Endothelial cell of umbilical vein (primary cell): ENCODE data around the gene CDC16. TPM values are rescaled to one million over a fixed set of nuclear protein-coding genes. Genes with fewer than 3 reads are reported as not detected.
A peak's percentile ranks its signal among the peaks of the same experiment; 100 is the strongest.

Experiments
- BruUV-seq: library from RNA; stranded (reverse); fragments of 400-500 nt; replicated peaks from 2 replicates; lab custom pipeline; 2021; lab: Mats Ljungman, UMichigan
- CTCF ChIA-PET: fragments of 300-600, 350-600 bp; sonication (Branson Sonifier 250); formaldehyde crosslinking; loops from one replicate; lab custom pipeline; 2021; ENCODE audit warnings: antibody characterized with exemption, inconsistent platforms; lab: Charles Lee
- POLR2A ChIA-PET: fragments of 300-600, 350-600 bp; sonication (Branson Sonifier 250); formaldehyde crosslinking; loops from one replicate; lab custom pipeline; 2021; ENCODE audit warnings: antibody characterized with exemption, inconsistent platforms; lab: Charles Lee
- DNase-seq: peaks from one replicate; pipeline ENCODE4 v3.0.0-alpha.2; 2011; ENCODE audit warnings: low read depth, low spot score
- FAIRE-seq: peaks from 2 replicates; lab custom pipeline; 2011; peaks lifted over from hg19 to GRCh38; lab: Jason Lieb, UNC
- H2AFZ ChIP-seq: 2 replicates; pipeline ENCODE4 v1.6.0; 2012; ENCODE audit warnings: low read depth, low read length, control low read depth, inconsistent platforms
- H3K27ac ChIP-seq: 2 replicates; pipeline ENCODE4 v1.5.1; 2011; ENCODE audit warnings: low read depth, mild to moderate bottlenecking, control low read depth, low read length, moderate library complexity; ENCODE audit not compliant: insufficient read depth
- H3K27me3 ChIP-seq, 2 experiments: 2 replicates each; pipeline versions ENCODE4 v1.6.0 to v1.6.1; 2011; ENCODE audit warnings: low read length in 2 of 2, mixed read lengths in 1 of 2; ENCODE audit not compliant: control insufficient read depth in 2 of 2, insufficient read depth in 2 of 2
- H3K36me3 ChIP-seq, 2 experiments: 2 replicates in 1 of 2; 3 replicates in 1 of 2; pipeline ENCODE4 v1.5.1; 2011; ENCODE audit warnings: low read length in 2 of 2, mild to moderate bottlenecking in 1 of 2, moderate library complexity in 1 of 2; ENCODE audit not compliant: control insufficient read depth in 2 of 2, insufficient read depth in 2 of 2; ENCODE audit errors: extremely low read depth in 1 of 2
- H3K4me1 ChIP-seq: 3 replicates; pipeline ENCODE4 v1.5.1; 2011; ENCODE audit warnings: mild to moderate bottlenecking, low read length; ENCODE audit not compliant: control insufficient read depth, insufficient read depth; ENCODE audit errors: extremely low read depth
- H3K4me2 ChIP-seq: 2 replicates; pipeline ENCODE4 v1.6.1; 2011; ENCODE audit warnings: low read length, control low read depth, mixed read lengths; ENCODE audit not compliant: insufficient read depth
- H3K4me3 ChIP-seq, 3 experiments: fragments of 200-600 bp in 1 of 3; sonication (generic), shearing (Covaris generic) in 1 of 3; replicated peaks in 1 of 3; 2 replicates each; pipeline ENCODE4 v1.5.1; 2011 to 2016; ENCODE audit warnings: control low read depth in 3 of 3, low read length in 3 of 3, mild to moderate bottlenecking in 2 of 3, inconsistent platforms in 1 of 3, low read depth in 1 of 3, moderate library complexity in 1 of 3; ENCODE audit not compliant: insufficient read depth in 1 of 3
- H3K79me2 ChIP-seq: 2 replicates; pipeline ENCODE4 v1.6.0; 2012; ENCODE audit warnings: low read length, inconsistent platforms; ENCODE audit not compliant: control insufficient read depth, insufficient read depth
- H3K9ac ChIP-seq: replicated peaks from 2 replicates; pipeline ENCODE3; 2011; ENCODE audit warnings: low read length, control low read depth; ENCODE audit not compliant: insufficient read depth; ENCODE audit errors: extremely low read depth
- H3K9me1 ChIP-seq: replicated peaks from 3 replicates; pipeline ENCODE4 v1.6.0; 2011; ENCODE audit warnings: mild to moderate bottlenecking, low read length; ENCODE audit not compliant: control insufficient read depth, insufficient read depth; ENCODE audit errors: extremely low read depth
- H3K9me3 ChIP-seq: replicated peaks from 2 replicates; pipeline ENCODE4 v1.5.1; 2012; ENCODE audit warnings: low read length, inconsistent platforms; ENCODE audit not compliant: control insufficient read depth, insufficient read depth
- H4K20me1 ChIP-seq: replicated peaks from 2 replicates; pipeline ENCODE3; 2011; ENCODE audit warnings: mild to moderate bottlenecking, low read length; ENCODE audit not compliant: control insufficient read depth, insufficient read depth; ENCODE audit errors: extremely low read depth
- EZH2 ChIP-seq: IDR thresholded peaks from 2 replicates; pipeline ENCODE4 v1.6.1; 2012; ENCODE audit warnings: borderline replicate concordance, low read depth, mild to moderate bottlenecking, moderate library complexity, low read length, inconsistent platforms; ENCODE audit not compliant: severe bottlenecking
- FOS ChIP-seq: IDR thresholded peaks from 2 replicates; pipeline ENCODE4 v1.6.1; 2011; ENCODE audit warnings: mild to moderate bottlenecking, low read length, moderate library complexity, borderline replicate concordance; ENCODE audit not compliant: insufficient read depth
- GATA2 ChIP-seq: IDR thresholded peaks from 2 replicates; pipeline ENCODE4 v1.7.0; 2011; ENCODE audit warnings: low read depth, mild to moderate bottlenecking, moderate library complexity, mixed read lengths, low read length; ENCODE audit not compliant: insufficient read length, insufficient read depth
- JUN ChIP-seq: IDR thresholded peaks from 2 replicates; pipeline ENCODE4 v1.6.1; 2011; ENCODE audit warnings: borderline replicate concordance, low read depth; ENCODE audit not compliant: insufficient read length, insufficient read depth
- MYC ChIP-seq: IDR thresholded peaks from one replicate; pipeline ENCODE4 v1.6.1; 2011; ENCODE audit warnings: mild to moderate bottlenecking, low read depth, low read length
- POLR2A ChIP-seq: IDR thresholded peaks from 2 replicates; pipeline ENCODE4 v1.6.1; 2012; ENCODE audit warnings: low read depth, mild to moderate bottlenecking, control low read depth, low read length
- POLR2AphosphoS5 ChIP-seq: IDR thresholded peaks from 2 replicates; pipeline ENCODE4 v1.6.1; 2012; ENCODE audit warnings: low read depth, mild to moderate bottlenecking, control low read depth, low read length, moderate library complexity; ENCODE audit not compliant: insufficient read depth
- dilution Hi-C: fragments of 300-500 bp; cut with MboI; formaldehyde crosslinking; loops from one replicate; pipeline ENCODE4 v1.15.0; 2019; ENCODE audit warnings: low sequenced_read_pairs; ENCODE audit not compliant: extremely low pct_ligation_motif_present
- intact Hi-C: fragments of 100-400 bp; cut with micrococcal nuclease; formaldehyde crosslinking; loops from one replicate; pipeline ENCODE4 v1.10.0; 2022
- polyA plus RNA-seq, 4 experiments: library from polyadenylated mRNA; depleted of rRNA in 3 of 4; stranded (reverse) in 3 of 4; unstranded in 1 of 4; fragments of >200 nt; gene quantifications; 2 replicates each; pipeline versions ENCODE4 v1.2.1 to v1.2.3, GENCODE V29; 2011 to 2012; ENCODE audit warnings: missing spikeins in 1 of 4
- total RNA-seq: library from RNA; stranded (reverse); gene quantifications from 2 replicates; pipeline ENCODE4 v1.2.3, GENCODE V29; 2021
- TF ChIP-seq, protein P1 (sequence below), 2 donors: IDR thresholded peaks; 1 replicate in 1 of 2; 2 replicates in 1 of 2; pipeline ENCODE4 v1.5.1; 2011; ENCODE audit warnings: low read length in 2 of 2, mild to moderate bottlenecking in 2 of 2, moderate library complexity in 2 of 2, control low read depth in 1 of 2, inconsistent platforms in 1 of 2, low read depth in 1 of 2; ENCODE audit not compliant: insufficient read depth in 1 of 2; ENCODE audit errors: extremely low read depth in 1 of 2
- TF ChIP-seq, protein P2 (sequence below): IDR thresholded peaks from 2 replicates; pipeline ENCODE4 v1.6.1; 2011; ENCODE audit not compliant: insufficient read depth, insufficient read length

CDC16 gene
- total and polyA plus RNA-seq, 2 donors (not counting 3 experiments of a cell fraction or from before 2014, with no cell fraction given), result 41.6 to 83.3 TPM

DNA sequence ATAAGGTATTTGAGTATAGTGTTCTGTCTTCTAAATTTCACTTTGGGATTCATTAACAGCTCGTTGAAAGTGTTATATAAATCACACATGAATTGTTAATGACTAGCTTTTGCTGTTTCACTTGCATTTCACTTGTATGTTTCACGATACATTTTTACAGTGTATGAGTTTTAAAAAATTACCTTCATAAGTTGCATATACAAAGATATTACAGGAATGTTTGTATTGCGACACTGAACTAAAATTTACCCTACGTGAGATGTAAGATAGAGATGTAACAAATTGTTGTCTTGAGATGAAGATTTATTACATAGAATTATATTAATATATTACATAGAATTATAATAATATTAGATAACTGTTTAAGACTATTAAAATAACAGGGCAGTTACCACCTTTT is 1.5 kb downstream of the CDC16 start:
- H3K4me1 ChIP-seq, result peaks cover 6% of the 10 kb centered on the region
- no peaks in the 10 kb centered on the region for H4K20me1 ChIP-seq
- intact Hi-C loops (no loop called here), dilution Hi-C loops (no loop called here)
- peak overlapping the region; percentile 89 for H3K4me2 ChIP-seq
- no peaks in the 10 kb centered on the region for H3K9me1 ChIP-seq
- no TSS peak for BruUV-seq
- ChIA-PET POLR2A (interaction anchor here (0.6 kb wide), 1 partner anchor 107 kb away, joined by 3 read pairs; no protein-coding TSS in a partner anchor), CTCF (interaction anchor here (1.0 to 1.9 kb wide), 2 partner anchors 23 to 276 kb away, joined by 3 to 4 read pairs; no protein-coding TSS in a partner anchor)
- H2AFZ ChIP-seq, result no peak overlapping the region
- H3K36me3 ChIP-seq, result peaks cover 14 to 15% of the 10 kb centered on the region in 2 experiments
- H3K27ac ChIP-seq, result no peak overlapping the region
- peak overlapping the region in 2 of 3 experiments; percentile 57 to 85 for H3K4me3 ChIP-seq
- FAIRE-seq, result no peak
- no peaks in the 10 kb centered on the region for H3K9me3 ChIP-seq
- DNase-seq, result no peak
- H3K27me3 ChIP-seq, result peaks cover 4 to 9% of the 10 kb centered on the region in 2 experiments
- peak overlapping the region; percentile 35 for H3K9ac ChIP-seq
- TF ChIP-seq EZH2, result no peak
- no peak for TF ChIP-seq MYC
- TF ChIP-seq, protein P1, sequence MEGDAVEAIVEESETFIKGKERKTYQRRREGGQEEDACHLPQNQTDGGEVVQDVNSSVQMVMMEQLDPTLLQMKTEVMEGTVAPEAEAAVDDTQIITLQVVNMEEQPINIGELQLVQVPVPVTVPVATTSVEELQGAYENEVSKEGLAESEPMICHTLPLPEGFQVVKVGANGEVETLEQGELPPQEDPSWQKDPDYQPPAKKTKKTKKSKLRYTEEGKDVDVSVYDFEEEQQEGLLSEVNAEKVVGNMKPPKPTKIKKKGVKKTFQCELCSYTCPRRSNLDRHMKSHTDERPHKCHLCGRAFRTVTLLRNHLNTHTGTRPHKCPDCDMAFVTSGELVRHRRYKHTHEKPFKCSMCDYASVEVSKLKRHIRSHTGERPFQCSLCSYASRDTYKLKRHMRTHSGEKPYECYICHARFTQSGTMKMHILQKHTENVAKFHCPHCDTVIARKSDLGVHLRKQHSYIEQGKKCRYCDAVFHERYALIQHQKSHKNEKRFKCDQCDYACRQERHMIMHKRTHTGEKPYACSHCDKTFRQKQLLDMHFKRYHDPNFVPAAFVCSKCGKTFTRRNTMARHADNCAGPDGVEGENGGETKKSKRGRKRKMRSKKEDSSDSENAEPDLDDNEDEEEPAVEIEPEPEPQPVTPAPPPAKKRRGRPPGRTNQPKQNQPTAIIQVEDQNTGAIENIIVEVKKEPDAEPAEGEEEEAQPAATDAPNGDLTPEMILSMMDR (IDR thresholded peaks at IDR 0.05; ENCODE audit: extremely low read depth in 1 of 2, insufficient read depth in 1 of 2, low read depth in 1 of 2, low read length in 2 of 2), result no peak
- TF ChIP-seq JUN, result no peak
- TF ChIP-seq POLR2AphosphoS5, result no peak
- no peak for TF ChIP-seq FOS
- TF ChIP-seq, protein P2, sequence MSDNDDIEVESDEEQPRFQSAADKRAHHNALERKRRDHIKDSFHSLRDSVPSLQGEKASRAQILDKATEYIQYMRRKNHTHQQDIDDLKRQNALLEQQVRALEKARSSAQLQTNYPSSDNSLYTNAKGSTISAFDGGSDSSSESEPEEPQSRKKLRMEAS, result no peak
- no peak for TF ChIP-seq POLR2A
- no peak for TF ChIP-seq GATA2
- peaks cover 25% of the 10 kb centered on the region for H3K79me2 ChIP-seq
